Measurements from ENCODE around the gene SPATA32. TPM values are rescaled to one million over a fixed set of nuclear protein-coding genes. Genes with fewer than 3 reads are reported as not detected.

The SPATA32 gene
- total RNA-seq, 1 experiment from 2014 or later: 0.15 TPM

DNA sequence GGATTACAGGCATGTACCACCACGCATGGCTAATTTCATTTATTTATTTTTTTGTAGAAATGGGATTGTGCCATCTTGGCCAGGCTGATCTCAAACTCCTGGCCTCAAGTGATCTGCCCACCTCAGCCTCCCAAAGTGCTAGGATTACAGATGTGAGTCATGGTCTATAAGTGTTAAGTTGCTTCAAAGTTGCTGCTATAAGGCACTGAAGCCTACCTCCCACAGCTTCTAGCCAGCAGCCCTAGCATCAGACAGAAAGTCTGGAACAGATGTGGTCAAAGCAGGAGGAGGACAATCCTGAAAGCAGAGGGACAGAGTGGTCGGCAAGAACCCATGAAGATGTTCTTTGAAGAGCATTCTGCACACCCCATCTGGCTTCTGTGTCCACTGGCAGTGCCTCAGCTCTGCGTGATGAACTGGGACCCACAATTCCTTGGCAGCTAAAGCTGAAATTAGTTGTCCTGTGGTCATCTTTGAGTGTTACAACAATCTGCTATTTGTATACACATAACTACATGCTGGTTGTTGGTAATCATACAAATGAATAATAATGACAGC is 43.7 kb upstream of the SPATA32 start:
- Histone ChIP-seq H4K20me1 (ENCODE audit: insufficient read depth) (peaks cover 19% of the 10 kb centered on the region; the same call in 1 of the 2 replicates), H3K9me2 (ENCODE audit: insufficient read depth) (no peaks in the 10 kb centered on the region), H3K4me3 (replicated peaks in 1 of 2; ENCODE audit: low read depth in 1 of 2, low read length in 2 of 2) (no peak overlapping the region), H3K79me2 (ENCODE audit: insufficient read depth, low read length) (peaks cover 99% of the 10 kb centered on the region), H3K9ac (ENCODE audit: low read length) (no peak overlapping the region), H3K9me3 (ENCODE audit: control insufficient read depth in 1 of 2, insufficient read depth in 1 of 2, low read depth in 1 of 2, low read length in 2 of 2) (no peaks in the 10 kb centered on the region), H3K27me3 (ENCODE audit: insufficient read depth, low read length) (no peaks in the 10 kb centered on the region), H3K36me3 (ENCODE audit: control insufficient read depth in 1 of 2, insufficient read depth in 2 of 2, low read length in 2 of 2) (peaks cover 0 to 12% of the 10 kb centered on the region in 2 experiments; a peak in 1 of 4 replicates), H3K4me2 (ENCODE audit: low read length) (no peak overlapping the region), H3K27ac (ENCODE audit: low read depth, low read length) (no peak overlapping the region), H2AFZ (ENCODE audit: low read depth, low read length, poor library complexity, severe bottlenecking) (no peak overlapping the region), H3K4me1 (ENCODE audit: control insufficient read depth in 1 of 2, insufficient read depth in 2 of 2, low read length in 2 of 2) (peaks cover 34 to 67% of the 10 kb centered on the region in 2 experiments)
- RAD21 ChIA-PET (ENCODE audit: low non-redundant PET in 1 of 2, low total read pairs in 2 of 2, uncharacterized antibody in 2 of 2, unreplicated experiment in 2 of 2): no interaction called here
- CTCF ChIA-PET: interaction anchor here (0.8 kb wide), 1 partner anchor 79 kb away, joined by 3 read pairs; no protein-coding TSS in a partner anchor
- POLR2A ChIA-PET: no interaction called here
- TF ChIP-seq, protein P1, sequence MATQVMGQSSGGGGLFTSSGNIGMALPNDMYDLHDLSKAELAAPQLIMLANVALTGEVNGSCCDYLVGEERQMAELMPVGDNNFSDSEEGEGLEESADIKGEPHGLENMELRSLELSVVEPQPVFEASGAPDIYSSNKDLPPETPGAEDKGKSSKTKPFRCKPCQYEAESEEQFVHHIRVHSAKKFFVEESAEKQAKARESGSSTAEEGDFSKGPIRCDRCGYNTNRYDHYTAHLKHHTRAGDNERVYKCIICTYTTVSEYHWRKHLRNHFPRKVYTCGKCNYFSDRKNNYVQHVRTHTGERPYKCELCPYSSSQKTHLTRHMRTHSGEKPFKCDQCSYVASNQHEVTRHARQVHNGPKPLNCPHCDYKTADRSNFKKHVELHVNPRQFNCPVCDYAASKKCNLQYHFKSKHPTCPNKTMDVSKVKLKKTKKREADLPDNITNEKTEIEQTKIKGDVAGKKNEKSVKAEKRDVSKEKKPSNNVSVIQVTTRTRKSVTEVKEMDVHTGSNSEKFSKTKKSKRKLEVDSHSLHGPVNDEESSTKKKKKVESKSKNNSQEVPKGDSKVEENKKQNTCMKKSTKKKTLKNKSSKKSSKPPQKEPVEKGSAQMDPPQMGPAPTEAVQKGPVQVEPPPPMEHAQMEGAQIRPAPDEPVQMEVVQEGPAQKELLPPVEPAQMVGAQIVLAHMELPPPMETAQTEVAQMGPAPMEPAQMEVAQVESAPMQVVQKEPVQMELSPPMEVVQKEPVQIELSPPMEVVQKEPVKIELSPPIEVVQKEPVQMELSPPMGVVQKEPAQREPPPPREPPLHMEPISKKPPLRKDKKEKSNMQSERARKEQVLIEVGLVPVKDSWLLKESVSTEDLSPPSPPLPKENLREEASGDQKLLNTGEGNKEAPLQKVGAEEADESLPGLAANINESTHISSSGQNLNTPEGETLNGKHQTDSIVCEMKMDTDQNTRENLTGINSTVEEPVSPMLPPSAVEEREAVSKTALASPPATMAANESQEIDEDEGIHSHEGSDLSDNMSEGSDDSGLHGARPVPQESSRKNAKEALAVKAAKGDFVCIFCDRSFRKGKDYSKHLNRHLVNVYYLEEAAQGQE (IDR thresholded peaks at IDR 0.05; ENCODE audit: low read depth): no peak
- no peak for TF ChIP-seq ZNF274 (IDR thresholded peaks at IDR 0.05; ENCODE audit: low read depth, low read length)
- TF ChIP-seq, protein P2, sequence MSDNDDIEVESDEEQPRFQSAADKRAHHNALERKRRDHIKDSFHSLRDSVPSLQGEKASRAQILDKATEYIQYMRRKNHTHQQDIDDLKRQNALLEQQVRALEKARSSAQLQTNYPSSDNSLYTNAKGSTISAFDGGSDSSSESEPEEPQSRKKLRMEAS (IDR thresholded peaks at IDR 0.05): no peak
- DNase-seq (ENCODE audit: low read depth, low spot score) (no peak), ATAC-seq (peak; percentile 25; the same call in 1 of the 2 replicates)
- no TSS peak for BruUV-seq (replicated peaks)
- intact Hi-C loops (cut with micrococcal nuclease): loop anchor here (1.0 kb wide), 1 partner anchor 8 kb away; no protein-coding TSS in a partner anchor

Data from HCT116 (cell line).